Stimulated activated CD4-positive, alpha-beta T cell treated with anti-CD3 and anti-CD28 coated beads, Interleukin-1b, Interleukin-23, amount 100 ng/mL, for 48 hours (primary cell): ENCODE measurements around the gene SPRR5.

Source experiments
- DNase-seq: peaks from one replicate; pipeline ENCODE4 v3.0.0-alpha.2; 2020

Gene SPRR5

DNA sequence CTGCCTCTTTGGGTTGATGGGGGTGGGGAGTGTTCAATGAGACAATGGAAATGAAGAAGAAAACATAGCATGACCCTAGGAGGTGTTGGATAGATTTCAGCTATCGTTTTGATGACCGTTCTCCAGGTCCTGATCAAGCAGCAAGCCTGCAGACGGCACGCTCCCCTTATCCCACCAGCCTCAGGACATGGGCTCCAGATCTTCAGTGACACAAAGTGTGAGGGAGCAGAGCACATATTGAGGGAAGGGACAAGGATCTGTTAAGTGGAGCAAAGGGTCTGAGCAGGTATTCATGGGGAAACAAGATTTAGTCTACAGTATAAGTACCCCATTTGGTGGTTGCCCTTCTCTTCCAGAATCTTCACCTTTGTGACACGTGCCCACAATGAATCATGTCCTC, 4.7 kb downstream of the SPRR5 start:
- DNase-seq, result no peak

DNA sequence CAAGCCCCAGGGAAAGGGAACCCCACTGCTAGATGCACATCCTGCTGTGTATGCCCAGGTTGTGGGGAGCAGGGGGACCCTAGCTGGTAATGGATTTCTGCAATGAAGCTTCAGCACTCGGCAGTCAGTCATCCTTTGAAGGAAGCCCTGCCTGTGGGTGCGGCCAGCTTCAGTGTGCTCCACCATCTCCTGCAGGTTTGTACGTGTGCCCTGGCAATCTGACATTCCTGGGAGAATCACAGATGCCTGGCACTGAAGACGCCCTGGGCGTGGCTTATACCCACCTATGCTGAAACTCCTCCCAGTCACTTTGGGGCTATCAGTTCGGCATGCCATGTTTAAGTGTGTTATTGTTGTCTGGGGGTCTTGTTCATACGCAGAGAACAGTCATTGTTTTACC, 6.8 kb downstream of the SPRR5 start:
- DNase-seq, result no peak

DNA sequence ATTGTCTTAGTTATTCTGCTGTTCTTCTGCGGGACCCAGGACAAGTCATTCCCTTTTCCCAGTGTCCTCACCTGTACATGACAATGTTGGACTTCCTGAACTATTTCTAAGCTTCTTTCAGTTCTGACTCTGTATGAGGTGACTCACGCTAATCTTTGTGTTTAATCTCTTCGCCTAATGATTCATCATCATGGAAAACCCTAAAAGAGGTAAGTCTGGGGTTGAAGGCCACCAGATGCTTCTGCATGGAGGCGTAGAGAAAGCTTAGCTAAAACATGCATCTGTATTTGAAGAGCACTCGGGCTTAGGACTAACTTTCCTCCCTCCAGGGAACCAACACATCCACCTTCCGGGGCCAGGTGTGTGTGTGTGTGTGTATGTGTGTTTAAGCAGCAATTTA, 7.4 kb downstream of the SPRR5 start:
- no peak for DNase-seq

DNA sequence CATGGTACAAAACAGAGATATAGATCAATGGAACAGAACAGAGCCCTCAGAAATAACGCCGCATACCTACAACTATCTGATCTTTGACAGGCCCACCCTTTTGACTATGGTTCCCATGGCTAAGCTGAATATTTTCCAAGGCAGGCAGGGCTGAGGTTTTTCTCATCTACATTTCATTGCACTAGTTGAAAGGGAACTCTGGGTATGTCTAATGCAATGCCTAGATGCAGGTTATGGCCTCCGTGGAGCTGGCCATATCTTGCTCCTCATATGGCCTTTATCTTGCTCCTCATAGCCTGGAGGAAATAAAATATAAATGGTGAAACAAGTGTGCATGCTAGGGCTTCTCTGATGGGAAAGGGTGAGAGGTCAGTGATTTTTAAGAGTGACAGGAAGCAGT, 10.6 kb downstream of the SPRR5 start:
- DNase-seq, result no peak

DNA sequence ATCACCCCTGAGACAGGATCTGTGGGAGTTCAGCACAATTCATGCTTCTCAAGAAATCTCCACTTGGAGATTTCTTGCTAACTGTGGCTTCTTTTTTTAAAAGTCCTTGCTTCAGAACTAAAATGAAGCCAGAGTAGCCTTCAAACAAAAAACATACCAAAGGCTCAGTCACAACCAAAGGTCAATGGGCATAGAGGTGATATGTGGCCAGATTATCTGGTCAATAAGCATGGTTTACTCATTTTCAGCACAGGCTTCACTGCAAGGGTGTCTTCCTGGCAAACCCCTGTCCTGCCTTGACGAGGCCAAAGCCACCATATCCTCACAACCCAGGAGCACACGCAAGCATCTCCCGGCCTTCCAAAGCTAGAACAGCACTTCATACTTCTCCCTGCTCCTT, 12.3 kb downstream of the SPRR5 start:
- no peak for DNase-seq

DNA sequence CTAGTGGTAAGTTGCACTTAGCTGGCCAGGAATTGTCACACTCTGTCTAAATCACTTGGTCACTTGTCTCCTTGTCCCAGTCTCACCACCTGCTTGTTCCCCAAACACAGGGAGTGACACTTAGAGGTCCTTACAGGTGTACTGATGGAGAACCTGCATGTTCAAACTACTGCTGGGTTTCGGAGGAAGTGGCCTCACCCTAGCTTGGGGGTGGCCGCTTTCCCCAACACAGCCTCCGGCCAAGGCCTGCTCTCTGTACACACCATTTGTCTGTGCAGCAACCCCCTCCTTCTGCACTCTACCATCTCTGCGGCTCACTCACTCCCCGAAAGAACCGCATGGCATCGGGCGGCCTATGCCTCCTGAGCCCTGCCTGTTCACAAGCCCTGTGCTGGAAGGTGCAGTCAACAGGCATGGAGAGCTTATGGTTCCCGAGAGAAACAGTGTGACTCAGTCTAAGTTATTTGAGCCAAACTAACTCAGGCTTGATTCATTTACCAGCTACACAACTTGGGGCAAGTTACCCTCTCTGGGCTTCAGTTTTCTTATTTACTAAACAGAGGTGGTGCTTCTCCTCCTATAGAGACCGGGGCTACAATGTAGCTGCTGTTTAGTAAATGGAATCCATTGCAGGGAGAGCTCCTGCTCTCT, 12.9 kb downstream of the SPRR5 start:
- no peak for DNase-seq

DNA sequence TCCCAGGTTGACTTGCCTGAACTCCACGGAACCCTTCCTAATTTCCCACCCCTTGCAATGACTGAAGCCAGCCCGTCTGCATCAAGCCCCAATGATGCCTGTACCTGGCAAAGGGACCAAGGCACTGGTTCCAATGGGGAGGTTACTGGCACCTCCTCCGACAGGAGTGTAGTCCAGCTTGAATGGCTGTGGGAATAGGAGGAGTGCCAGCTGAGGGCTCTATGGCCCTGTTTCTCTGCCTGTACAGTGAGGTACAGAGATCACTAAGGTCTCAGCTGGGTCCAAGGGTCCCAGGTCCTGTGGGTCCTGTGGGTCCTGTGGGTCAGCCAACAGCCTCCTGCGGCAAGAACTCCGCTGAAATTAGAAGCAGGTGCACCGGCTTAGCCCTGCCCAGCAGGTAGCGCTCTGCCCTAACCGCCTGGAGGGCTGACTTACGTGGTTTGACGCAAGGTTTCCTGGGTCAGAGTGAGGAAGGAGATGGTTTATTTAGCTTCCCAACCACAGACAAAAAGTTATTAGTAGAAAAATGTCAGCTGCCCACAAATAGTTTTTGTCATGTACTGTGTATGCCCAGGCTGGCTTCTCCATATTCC, 13.5 kb downstream of the SPRR5 start:
- no peak for DNase-seq

DNA sequence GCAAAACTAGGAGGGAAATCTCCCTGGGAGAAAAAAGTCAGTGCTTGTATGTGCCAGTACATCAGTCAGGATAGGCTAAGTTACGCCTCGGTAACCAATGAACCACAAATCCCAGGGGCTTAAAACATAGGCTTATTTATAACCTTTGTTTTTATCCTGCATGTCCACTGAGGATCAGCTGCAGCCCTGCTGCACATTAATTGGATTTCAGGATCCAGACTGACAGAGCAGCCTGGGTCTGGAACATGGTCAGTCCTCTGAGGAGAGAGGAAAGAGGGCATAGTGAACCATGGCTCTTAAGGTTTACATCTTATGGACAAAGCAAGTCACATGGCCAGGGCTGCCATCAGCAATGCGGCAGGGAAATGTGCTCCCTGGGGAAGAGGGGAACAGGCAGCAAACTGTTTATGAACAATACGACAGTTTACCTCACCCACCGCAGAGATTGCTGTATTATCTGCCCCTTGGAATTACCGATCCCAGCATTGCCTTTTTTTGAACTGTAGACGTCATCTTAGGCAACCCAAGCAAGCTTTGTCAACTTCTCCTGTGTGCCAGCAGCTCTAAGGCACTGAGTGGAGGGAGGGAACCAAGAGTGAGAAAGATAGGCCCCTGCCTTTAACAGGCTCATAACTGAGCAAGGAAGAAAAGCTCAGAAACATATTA, 14.4 kb downstream of the SPRR5 start:
- no peak for DNase-seq

DNA sequence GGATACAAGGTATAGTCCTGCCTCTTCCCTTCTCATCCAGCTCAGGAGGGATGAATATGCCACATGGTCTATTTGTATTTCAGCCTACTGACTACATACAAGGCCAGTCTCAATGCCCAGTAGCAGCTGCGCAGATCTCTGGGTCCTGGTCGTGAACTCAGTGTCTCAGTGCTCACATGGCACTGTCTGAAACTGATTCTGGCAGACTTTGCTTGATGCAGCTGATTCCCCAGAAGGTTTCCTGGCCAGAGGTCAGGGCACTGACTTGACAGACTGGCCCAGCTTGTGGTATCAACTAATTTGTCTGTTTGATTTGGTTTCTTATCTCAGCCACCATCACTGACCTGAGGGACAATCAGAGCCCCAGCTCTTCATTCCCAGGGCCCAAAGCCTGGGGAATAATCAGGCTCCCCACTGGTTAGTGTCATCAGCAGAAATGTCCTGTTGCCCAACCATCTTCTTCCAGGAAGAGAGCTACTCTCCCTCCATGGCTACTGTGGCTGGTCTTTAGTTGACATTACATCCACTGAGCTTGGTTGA, 15.9 kb downstream of the SPRR5 start:
- DNase-seq, result no peak

DNA sequence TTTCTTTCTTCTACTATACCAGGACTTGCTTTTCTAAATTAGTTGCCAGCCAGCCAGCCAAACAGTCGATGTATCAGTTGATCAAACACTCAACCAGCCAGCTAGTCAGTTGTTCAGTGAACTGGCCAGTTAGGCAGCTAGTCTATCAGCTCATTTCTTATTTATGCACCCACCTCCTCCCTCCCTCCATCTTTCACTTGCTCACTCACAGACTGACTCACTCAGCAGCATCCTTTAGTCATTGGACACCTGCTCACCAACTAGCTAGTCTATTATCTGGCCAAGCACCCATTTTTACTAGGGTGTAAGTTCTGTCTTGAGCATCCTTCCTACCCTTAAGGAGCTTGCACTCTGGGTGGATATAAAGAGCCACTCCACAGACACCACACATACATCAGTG, 17.5 kb downstream of the SPRR5 start:
- no peak for DNase-seq

DNA sequence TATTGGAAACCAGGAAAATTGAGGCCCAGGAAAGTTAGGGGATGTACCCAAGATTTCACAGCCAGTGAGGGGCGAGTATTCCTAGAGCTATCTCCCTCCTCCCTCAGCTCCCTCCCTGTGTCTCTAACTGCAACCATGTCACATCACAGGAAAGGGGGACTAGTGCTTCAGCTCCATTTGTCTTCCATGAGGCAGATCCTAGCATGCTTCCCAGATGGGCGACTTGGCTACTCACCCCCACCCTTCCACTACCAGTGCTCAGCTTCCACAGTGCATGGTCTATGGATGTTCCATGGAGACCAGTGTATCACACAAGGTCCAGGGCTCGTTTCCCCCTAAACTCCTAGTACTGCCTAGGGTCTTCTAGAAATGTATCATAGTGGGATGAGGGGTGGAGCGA, 18.8 kb downstream of the SPRR5 start:
- no peak for DNase-seq

DNA sequence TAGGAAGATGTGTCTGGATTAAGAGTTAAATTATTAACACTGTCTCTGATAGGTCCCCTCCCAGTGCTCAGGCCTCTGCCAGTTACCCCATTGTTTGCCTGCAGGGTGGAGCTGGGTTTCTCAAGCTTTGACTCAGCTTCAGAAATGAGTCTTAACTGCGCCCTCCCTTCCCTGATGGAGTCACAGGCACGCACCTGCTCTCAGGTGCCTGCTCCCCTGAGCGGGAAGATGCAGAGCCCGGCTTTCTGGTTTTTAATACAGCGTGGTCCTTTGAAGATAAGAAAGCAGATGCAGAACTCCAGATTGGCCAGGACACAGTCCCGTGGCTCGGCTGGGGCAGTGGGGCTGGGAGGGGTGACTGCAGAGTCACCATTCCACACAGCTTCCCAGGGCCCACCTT, 20.2 kb downstream of the SPRR5 start:
- DNase-seq, result no peak

DNA sequence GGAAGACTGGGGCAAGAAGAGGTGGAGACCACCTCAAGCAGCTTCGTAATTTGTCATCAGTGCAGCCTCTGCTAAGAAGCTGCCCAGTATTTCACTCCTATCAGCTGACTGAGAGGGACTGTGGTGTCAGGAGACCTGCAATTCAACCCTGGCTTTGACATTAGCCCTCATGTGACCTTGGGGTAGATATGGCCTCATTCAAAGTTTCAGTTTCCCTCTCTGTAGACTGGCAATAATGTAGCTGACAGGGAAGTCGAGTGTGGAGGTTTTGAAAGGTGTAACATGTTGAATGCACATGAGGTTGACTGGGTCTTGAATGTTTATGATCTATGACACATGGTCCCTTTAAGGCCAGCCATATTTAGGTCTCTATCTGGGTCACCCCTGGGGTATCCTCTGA, 21.2 kb downstream of the SPRR5 start:
- no peak for DNase-seq

DNA sequence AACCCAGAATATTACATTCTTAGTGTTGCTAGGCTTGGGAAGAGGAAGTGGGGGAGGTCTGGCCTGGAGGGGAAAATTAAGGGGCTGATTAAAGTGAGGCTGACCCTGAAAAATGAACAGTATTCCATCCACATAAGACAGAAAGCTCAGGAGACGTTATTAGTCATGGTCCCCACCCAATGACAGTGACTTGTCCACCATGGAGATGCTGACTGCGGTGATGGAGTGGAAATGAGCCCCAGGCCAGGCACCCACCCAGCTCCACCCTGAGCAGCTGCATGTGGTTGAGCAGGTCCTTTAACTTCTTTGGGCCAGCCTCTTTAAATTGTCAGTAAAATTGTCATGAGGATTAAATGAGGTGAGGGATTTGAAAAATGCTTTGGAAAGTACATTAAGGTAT, 22.0 kb downstream of the SPRR5 start:
- DNase-seq, result no peak

DNA sequence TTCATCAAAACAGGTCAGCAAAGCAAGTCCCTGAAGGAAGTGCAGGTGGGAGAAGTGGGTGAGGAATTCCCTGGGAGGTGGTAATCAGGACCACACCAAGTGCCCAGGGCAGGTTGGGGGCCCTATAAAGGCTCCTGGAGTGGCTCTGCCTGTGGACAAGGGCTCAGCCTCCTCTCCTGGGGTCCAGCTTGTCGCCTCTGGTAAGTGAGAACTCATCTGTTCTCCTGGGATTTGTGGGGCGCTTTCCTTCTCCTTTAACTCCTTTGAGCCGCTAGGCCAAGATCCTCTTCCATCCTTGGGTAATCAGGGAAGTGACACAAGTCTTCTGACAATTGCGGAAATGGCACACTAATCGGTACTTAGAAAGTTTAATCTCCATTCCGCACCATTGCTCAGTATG, 23.5 kb downstream of the SPRR5 start, which contains the start of gene SPRR4:
Gene SPRR4, plus strand, starts transcription at position 154 of the 400 bp plus-strand sequence. CDS start 1,243 bp downstream, outside the sequence.
- no peak for DNase-seq

DNA sequence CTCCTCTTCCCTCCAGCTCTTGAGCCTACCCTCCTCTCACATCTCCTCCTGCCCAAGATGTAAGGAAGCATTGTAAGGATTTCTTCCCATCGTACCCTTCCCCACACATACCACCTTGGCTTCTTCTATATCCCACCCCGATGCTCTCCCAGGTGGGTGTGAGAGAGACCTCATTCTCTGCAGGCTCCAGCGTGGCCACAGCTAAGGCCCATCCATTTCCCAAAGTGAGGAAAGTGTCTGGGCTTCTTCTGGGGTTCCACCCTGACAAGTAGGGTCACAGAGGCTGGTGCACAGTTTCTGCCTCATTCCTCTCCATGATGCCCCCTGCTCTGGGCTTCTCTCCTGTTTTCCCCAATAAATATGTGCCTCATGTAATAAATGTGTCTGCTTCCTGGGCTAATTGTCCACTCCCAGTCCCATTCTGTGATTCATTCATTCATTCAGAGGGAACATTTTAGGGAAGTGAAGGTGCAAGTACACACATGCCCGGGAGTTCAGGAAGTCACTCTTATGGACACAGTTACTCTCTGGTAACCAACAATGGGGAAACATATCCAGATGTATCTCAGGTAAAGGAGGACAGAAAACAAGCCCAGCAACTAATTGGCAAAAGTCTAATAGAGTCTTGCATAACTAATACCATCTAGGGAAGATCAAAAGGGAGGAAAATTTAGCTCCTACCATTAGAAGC, 25.3 kb downstream of the SPRR5 start:
- no peak for DNase-seq

DNA sequence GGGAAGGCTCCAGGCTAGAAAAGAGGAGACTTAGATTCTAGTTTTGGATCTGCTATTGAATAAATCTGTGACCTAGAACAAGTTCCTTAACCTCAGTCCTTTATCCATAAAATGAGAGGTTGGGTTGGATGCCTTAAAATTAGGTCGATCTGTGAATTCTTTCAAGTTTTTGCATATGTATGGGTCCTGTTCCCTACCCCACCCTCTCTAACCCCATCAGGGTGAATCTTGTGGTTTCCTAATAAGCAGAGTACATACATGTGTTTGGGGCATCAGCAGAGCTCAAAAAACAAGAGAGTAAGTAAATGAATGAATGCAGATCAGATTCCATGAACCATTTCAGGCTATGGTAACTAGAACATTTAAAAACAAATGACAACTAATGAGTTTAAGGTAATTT, 29.7 kb downstream of the SPRR5 start:
- DNase-seq, result no peak

DNA sequence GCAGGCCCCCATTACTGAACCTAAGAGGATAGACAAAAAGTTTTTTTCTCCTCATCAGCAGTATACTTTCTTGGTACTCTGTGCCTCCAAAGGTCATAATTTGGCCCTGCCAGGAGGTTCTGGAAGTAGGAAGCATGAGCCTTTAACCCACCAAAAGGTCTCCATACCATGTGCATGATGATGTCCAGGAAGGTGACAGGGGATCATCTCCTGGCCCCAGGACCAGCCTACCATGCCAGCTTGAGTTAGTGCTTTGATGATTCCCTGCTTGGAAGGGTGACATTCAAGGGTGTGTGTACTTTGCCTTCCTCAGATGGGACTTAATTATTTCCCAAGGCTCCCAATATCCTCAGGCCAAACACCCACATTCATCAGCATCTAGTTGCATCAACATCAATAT, 30.6 kb downstream of the SPRR5 start:
- no peak for DNase-seq

DNA sequence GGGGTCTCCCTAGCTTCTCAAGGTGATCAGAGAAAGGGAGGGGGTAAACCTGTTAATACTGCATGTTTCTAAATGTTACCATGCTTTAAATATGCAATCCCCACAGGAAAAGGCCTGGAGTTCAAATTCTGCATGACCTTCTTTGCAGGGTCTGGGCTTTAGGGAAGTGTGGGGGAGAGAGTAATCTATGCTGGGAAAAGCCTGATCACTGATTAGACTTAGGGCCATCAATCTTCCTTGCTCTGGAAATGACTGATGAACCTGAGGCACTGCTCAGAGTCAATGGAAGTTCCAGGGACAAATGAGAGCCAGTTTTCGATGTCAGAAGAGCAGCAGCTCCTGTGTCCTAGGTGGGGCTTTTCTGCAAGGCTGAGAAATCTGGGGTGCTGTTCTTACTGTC, 33.7 kb downstream of the SPRR5 start:
- DNase-seq, result no peak

DNA sequence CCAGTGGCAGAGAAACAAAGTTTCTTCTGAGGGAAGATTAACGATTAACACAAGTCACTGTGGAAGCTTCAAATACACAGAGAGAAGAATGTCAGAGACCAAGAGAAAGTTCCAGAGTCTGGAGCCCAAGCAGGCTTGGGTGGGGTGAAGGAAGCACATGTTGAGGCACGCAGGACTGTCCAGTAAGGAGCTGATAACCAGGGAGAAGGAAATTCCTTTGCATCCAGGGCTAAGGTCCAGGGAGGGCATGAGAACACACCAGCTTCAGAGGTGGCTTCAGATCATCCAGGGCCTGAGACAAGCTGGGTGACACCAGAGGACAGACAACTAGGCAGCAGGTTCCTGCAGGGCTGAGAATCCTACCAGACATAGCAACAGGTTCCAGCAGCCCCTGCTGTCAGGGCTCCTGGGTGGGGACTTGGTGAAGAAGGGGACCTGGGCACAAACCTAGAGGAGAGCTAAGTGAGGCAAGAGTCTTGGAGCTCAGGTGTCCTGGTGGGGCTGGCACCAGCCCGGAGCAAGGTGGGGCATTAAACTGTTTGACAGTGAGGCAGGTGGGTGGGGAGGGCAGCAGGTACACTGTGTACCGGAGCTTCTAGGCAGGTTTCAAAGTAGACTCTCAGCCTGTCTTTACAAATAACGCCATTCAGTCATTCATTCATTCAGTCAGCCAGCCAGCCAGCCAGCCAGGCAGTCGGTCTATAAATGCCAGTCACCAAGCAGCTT, 34.3 kb downstream of the SPRR5 start:
- no peak for DNase-seq

DNA sequence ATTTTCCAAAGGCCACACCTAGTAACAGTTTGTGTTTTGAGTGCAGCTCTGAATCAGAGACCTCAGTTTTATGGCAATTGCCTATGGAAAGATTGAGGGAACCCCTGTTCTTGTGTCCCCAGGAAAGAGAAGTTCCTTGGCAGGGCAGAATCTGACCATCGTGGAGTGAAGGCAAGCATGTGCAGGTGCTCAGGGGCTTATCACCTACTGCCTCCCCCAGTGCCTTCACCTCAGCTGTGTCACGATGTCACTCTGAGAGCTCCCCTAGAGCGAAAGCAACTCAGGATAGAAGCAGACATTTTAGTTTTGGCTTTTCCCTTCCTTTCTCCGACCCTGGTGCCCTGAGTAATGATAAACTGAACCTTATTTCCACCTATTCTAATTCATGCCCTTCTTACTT, 35.1 kb downstream of the SPRR5 start:
- DNase-seq, result no peak

DNA sequence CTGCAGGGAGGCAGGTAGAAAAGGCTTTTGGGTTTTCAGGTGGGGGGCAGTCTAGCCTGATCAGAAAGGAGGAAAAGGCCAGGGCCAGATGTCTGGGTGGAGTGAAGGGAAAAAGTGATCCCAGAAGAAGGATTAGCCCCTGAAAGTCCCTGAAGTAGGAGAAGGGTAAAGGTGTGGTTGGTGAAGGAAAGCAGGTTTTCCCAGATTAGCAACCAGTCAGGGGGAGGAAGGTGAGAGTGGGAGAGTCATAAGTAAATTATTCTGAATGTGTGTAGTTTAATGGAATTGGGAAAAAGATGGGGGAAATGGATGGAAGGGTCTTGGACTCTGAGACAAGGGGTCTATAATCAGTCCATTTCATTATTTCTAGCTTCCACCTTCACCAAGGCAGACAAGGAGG, 36.2 kb downstream of the SPRR5 start:
- DNase-seq, result no peak

DNA sequence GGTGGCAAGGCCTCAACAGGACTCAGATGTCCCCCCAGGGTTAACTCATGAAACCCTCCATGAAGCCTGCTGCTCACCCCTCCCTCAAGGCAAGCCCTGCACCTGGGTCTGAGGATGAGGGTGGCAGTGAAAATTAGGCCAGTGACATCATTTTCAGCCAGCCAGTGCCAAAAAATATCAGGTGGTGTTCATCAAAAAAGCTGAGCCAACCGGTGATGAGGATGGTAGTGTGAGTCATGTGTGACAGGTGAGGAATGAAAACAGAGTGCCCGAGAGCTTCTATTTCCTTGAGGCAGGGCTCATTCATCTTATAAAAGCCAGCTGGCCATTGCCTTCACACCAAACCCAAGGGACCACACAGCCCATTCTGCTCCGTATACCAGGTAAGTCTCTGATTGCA, 36.7 kb downstream of the SPRR5 start, which contains the start of gene SPRR1A:
Gene SPRR1A, plus strand, starts transcription at position 339 of the 400 bp plus-strand sequence. CDS start 1,150 bp downstream, outside the sequence.
- DNase-seq, result no peak
